A549 (cell line): ENCODE results near the gene SF3A2. TPM values are rescaled to one million over a fixed set of nuclear protein-coding genes. Genes with fewer than 3 reads are reported as not detected.
A peak's percentile ranks its signal among the peaks of the same experiment; 100 is the strongest.

Experiments
- ATAC-seq, 2 experiments: fragments of 200-7000 bp in 1 of 2; fragments of >200 bp in 1 of 2; cut with Nextera tagmentation in 1 of 2; cut with Tn5 transposase in 1 of 2; 3 replicates each; pipeline versions ENCODE4 v1.8.0 to v1.9.1; 2018 to 2020; ENCODE audit warnings: mild to moderate bottlenecking in 1 of 2, moderate library complexity in 1 of 2
- CTCF ChIA-PET: fragments of 300-600 bp; sonication (Branson Sonifier 250); formaldehyde crosslinking; extraction: SDS; loops from one replicate; lab custom pipeline; 2021; ENCODE audit warnings: antibody characterized with exemption, inconsistent platforms; lab: Yijun Ruan, JAX
- POLR2A ChIA-PET: fragments of 350-600 bp; formaldehyde crosslinking; extraction: SDS; loops from one replicate; lab custom pipeline; 2021; ENCODE audit warnings: antibody characterized with exemption, inconsistent platforms; lab: Yijun Ruan, JAX
- DNase-seq, 2 experiments: peaks; one replicate each; pipeline versions ENCODE4 v3.0.0 to v3.0.0-alpha.2; 2011 to 2016; ENCODE audit warnings: low read depth in 1 of 2, low spot score in 1 of 2
- FAIRE-seq: peaks from 2 replicates; lab custom pipeline; 2011; peaks lifted over from hg19 to GRCh38; lab: Jason Lieb, UNC
- H3K27ac ChIP-seq, 2 experiments: fragments of >200 bp; sonication (Bioruptor Twin); formaldehyde crosslinking; 3 replicates each; pipeline ENCODE4 v1.5.1; 2016 to 2017
- H3K4me1 ChIP-seq: fragments of >200 bp; sonication (Bioruptor Twin); formaldehyde crosslinking; 3 replicates; pipeline ENCODE4 v1.6.1; 2016
- H3K4me2 ChIP-seq: fragments of >200 bp; sonication (Bioruptor Twin); formaldehyde crosslinking; 3 replicates; pipeline ENCODE4 v1.6.1; 2016
- H3K4me3 ChIP-seq: fragments of >200 bp; sonication (Bioruptor Twin); formaldehyde crosslinking; 3 replicates; pipeline ENCODE4 v1.5.1; 2016
- H3K9me3 ChIP-seq: fragments of >200 bp; sonication (Bioruptor Twin); formaldehyde crosslinking; 3 replicates; pipeline ENCODE4 v1.6.1; 2016
- CEBPB ChIP-seq, 2 experiments: fragments of >200 bp in 1 of 2; sonication (Bioruptor Twin) in 1 of 2; formaldehyde crosslinking in 1 of 2; IDR thresholded peaks; 2 replicates each; pipeline ENCODE4 v1.6.1; 2012 to 2016
- CHD4 ChIP-seq: fragments of 200-600 bp; sonication (generic); IDR thresholded peaks from 2 replicates; pipeline ENCODE4 v1.6.1; 2016; ENCODE audit warnings: antibody characterized with exemption, mild to moderate bottlenecking, borderline replicate concordance
- EHMT2 ChIP-seq: fragments of 200-600 bp; sonication (generic); IDR thresholded peaks from 2 replicates; pipeline ENCODE4 v1.6.1; 2016; ENCODE audit warnings: antibody characterized with exemption, low read depth, mild to moderate bottlenecking, moderate library complexity
- EP300 ChIP-seq, 2 experiments: fragments of >200 bp; sonication (Bioruptor Twin); formaldehyde crosslinking; IDR thresholded peaks; 2 replicates in 1 of 2; 3 replicates in 1 of 2; pipeline ENCODE4 v1.6.1; 2016 to 2017
- FOSL2 ChIP-seq, 2 experiments: fragments of 450-650 bp in 1 of 2; fragments of >200 bp in 1 of 2; sonication (Bioruptor Twin) in 1 of 2; formaldehyde crosslinking; IDR thresholded peaks; 2 replicates each; pipeline versions ENCODE4 v1.5.0 to v1.6.1; 2016 to 2020; ENCODE audit warnings: mild to moderate bottlenecking in 1 of 2, moderate library complexity in 1 of 2
- FOXS1 ChIP-seq: fragments of 250-450 bp; sonication (Bioruptor Pico); IDR thresholded peaks from 2 replicates; pipeline ENCODE4 v1.5.0; 2020; ENCODE audit warnings: mild to moderate bottlenecking, moderate library complexity
- HOXB13 ChIP-seq: fragments of 250-450 bp; sonication (Bioruptor Pico); IDR thresholded peaks from 2 replicates; pipeline ENCODE4 v1.5.0; 2020; ENCODE audit warnings: low read depth, mild to moderate bottlenecking, moderate library complexity
- HOXB5 ChIP-seq: fragments of 250-450 bp; sonication (Bioruptor Pico); IDR thresholded peaks from 2 replicates; pipeline ENCODE4 v1.5.0; 2020; ENCODE audit warnings: mild to moderate bottlenecking, moderate library complexity
- KDM1A ChIP-seq: fragments of 200-600 bp; sonication (generic); IDR thresholded peaks from 2 replicates; pipeline ENCODE4 v1.6.1; 2016; ENCODE audit warnings: low read depth, mild to moderate bottlenecking
- MAZ ChIP-seq: fragments of 150-350 bp; IDR thresholded peaks from 2 replicates; pipeline ENCODE4 v1.6.1; 2014; ENCODE audit warnings: antibody characterized with exemption, low read depth, low read length, borderline replicate concordance
- NPAS2 ChIP-seq: fragments of 250-450 bp; sonication (Bioruptor Pico); IDR thresholded peaks from 2 replicates; pipeline ENCODE4 v1.8.0; 2022; ENCODE audit warnings: mild to moderate bottlenecking, moderate library complexity, borderline replicate concordance
- NR3C1 ChIP-seq: fragments of >200 bp; sonication (Bioruptor Twin); formaldehyde crosslinking; IDR thresholded peaks from 3 replicates; pipeline ENCODE4 v1.6.1; 2017
- PHF8 ChIP-seq: fragments of 200-600 bp; sonication (generic); IDR thresholded peaks from 2 replicates; pipeline ENCODE4 v1.6.1; 2016; ENCODE audit warnings: low read depth, mild to moderate bottlenecking, antibody characterized with exemption, moderate library complexity, borderline replicate concordance
- POLR2AphosphoS2 ChIP-seq: conservative IDR thresholded peaks from 2 replicates; pipeline ENCODE4 v1.6.1; 2012; ENCODE audit warnings: low read length, improper control_type of control experiment, inconsistent platforms
- SMC3 ChIP-seq: fragments of >200 bp; sonication (Bioruptor Twin); formaldehyde crosslinking; IDR thresholded peaks from 3 replicates; pipeline ENCODE4 v1.6.1; 2018; ENCODE audit warnings: inconsistent platforms
- TP53 ChIP-seq: fragments of 250-450 bp; sonication (Bioruptor Pico); IDR thresholded peaks from 2 replicates; pipeline ENCODE4 v1.5.0; 2021; ENCODE audit warnings: mild to moderate bottlenecking, moderate library complexity
- ZNF302 ChIP-seq: fragments of 250-450 bp; sonication (Bioruptor Pico); IDR thresholded peaks from 2 replicates; pipeline ENCODE4 v1.9.0; 2021; ENCODE audit warnings: inconsistent platforms, mild to moderate bottlenecking, moderate library complexity
- WGBS: methylation state at CpG from one replicate; pipeline ENCODE4 v1.1.6; 2017; ENCODE audit errors: missing lambda C conversion rate; 5-methylcytosine and 5-hydroxymethylcytosine counted together
- polyA plus RNA-seq, 4 experiments: library from polyadenylated mRNA; depleted of rRNA in 3 of 4; stranded (reverse); fragments of >200 nt; fragmentation: RNase III in 1 of 4; extraction: RNeasy Plus Mini Kit Qiagen cat#74134 plus additional on column Dnase treatment in 1 of 4; gene quantifications; 2 replicates in 3 of 4; 3 replicates in 1 of 4; pipeline ENCODE4 v1.2.3, GENCODE V29; 2011 to 2017
- TF ChIP-seq, protein P1 (sequence below): fragments of 250-450 bp; sonication (Bioruptor Pico); IDR thresholded peaks from 2 replicates; pipeline ENCODE4 v1.5.0; 2020; ENCODE audit warnings: low read depth, mild to moderate bottlenecking, moderate library complexity
- TF ChIP-seq, protein P2 (sequence below): fragments of >200 bp; sonication (Bioruptor Twin); formaldehyde crosslinking; IDR thresholded peaks from 3 replicates; pipeline ENCODE4 v1.5.1; 2016
- TF ChIP-seq, protein P3 (sequence below): IDR thresholded peaks from 2 replicates; pipeline ENCODE4 v1.6.1; 2012; ENCODE audit warnings: low read depth, borderline replicate concordance

Gene SF3A2
- polyA plus RNA-seq, 2 of the 4 experiments (the other 2 are of a cell fraction), result 11.9 to 68.2 TPM

DNA sequence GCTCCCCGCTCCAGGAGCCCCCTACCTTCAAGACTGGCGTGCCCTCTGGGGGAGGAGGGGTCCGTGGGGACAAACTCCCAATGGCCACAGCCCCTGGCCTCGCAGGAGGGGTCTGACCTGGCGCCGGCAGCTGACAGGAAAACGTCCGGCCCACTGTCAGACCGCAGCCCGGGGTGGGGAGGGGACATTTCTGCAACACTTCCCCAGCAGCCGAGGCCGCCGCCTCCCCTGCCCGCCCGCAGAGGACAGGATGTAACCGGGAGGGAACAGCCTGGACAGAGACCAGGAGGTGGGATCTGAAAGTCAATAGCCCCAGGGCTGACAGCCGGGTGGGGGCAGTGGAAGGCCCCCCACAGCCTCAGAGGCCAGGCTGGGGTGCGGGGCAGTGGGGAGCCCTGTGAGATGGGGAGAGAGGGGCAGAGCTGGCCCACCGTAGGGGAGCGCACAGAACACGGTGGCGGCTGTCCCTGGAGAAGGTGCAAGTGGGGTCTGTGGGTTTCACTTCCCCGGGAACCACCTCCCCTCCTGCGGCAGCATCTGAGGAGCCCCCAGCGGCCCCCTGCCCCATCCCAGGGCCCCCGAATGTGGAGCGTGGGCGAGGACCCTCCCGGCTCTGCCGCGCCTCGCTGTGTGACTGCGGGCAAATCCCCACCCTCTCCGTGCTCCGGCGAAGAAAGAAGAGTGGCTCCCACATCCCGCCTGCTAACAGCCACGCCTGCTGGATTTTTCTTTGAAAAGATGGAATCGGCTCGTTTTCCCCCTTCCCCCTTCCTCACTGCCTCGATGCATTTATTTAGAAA, 45.6 kb downstream of the SF3A2 start, which contains the start of gene PEAK3:
Gene PEAK3 (minus strand): TSS at position 114 of the 800 bp plus-strand sequence. CDS start 1,244 bp downstream, outside the sequence.
- no peak for FAIRE-seq
- 0 out of 6 replicates have a peak, but pooled peaks of 1 of the 2 experiments have one; percentile 17 for ATAC-seq
- ChIA-PET POLR2A (no interaction called here), CTCF (interaction anchor here (1.2 to 1.9 kb wide), 4 partner anchors 9 to 355 kb away, joined by 3 to 7 read pairs (median 4); no protein-coding TSS in a partner anchor)
- Histone ChIP-seq H3K4me2 (no peak within 1 kb of the TSS), H3K9me3 (no peaks in the 10 kb centered on the region), H3K4me1 (no peaks in the 10 kb centered on the region), H3K4me3 (no peak within 1 kb of the TSS), H3K27ac (no peak within 1 kb of the TSS)
- no peak for DNase-seq
- TF ChIP-seq MAZ (no peak), TP53 (no peak), HOXB5 (no peak), CEBPB (IDR thresholded peaks at IDR 0.05) (no peak), HOXB13 (CRISPR knock-in tag) (no peak), ZNF302 (no peak), EP300 (IDR thresholded peaks at IDR 0.05) (no peak), NR3C1 (no peak), POLR2AphosphoS2 (no peak), CHD4 (no peak)
- 75% methylated on average over 14 of the region's 41 CpGs for WGBS

DNA sequence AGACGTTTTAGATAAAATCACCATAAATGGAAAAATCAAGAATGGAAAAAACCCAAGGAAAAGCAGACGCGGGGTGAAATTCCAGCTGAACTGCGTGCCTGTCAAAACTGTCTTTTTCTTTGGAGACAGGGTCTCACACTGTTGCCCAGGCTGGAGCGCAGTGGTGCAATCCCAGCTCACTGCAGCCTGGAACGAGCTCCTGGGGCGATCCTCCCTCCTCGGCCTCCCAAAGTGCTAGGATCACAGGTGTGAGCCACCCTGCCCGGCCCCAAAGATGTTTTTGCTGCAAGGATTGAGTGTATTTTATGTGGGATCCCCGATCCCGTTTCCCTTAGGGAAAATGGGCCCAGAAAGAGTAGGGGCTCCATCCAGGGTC, 46.2 kb downstream of the SF3A2 start:
- Histone ChIP-seq H3K9me3 (no peaks in the 10 kb centered on the region), H3K27ac (no peak overlapping the region), H3K4me2 (no peak overlapping the region), H3K4me1 (no peaks in the 10 kb centered on the region), H3K4me3 (no peak overlapping the region)
- ATAC-seq, result no peak
- no peak for TF ChIP-seq EHMT2
- no peak for TF ChIP-seq SMC3
- TF ChIP-seq, protein P1, sequence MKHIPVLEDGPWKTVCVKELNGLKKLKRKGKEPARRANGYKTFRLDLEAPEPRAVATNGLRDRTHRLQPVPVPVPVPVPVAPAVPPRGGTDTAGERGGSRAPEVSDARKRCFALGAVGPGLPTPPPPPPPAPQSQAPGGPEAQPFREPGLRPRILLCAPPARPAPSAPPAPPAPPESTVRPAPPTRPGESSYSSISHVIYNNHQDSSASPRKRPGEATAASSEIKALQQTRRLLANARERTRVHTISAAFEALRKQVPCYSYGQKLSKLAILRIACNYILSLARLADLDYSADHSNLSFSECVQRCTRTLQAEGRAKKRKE (CRISPR knock-in tag), result no peak
- no peak for TF ChIP-seq FOSL2 (IDR thresholded peaks at IDR 0.05)
- TF ChIP-seq FOSL2 (CRISPR knock-in tag; IDR thresholded peaks at IDR 0.05), result no peak
- TF ChIP-seq PHF8, result no peak
- TF ChIP-seq, protein P2, sequence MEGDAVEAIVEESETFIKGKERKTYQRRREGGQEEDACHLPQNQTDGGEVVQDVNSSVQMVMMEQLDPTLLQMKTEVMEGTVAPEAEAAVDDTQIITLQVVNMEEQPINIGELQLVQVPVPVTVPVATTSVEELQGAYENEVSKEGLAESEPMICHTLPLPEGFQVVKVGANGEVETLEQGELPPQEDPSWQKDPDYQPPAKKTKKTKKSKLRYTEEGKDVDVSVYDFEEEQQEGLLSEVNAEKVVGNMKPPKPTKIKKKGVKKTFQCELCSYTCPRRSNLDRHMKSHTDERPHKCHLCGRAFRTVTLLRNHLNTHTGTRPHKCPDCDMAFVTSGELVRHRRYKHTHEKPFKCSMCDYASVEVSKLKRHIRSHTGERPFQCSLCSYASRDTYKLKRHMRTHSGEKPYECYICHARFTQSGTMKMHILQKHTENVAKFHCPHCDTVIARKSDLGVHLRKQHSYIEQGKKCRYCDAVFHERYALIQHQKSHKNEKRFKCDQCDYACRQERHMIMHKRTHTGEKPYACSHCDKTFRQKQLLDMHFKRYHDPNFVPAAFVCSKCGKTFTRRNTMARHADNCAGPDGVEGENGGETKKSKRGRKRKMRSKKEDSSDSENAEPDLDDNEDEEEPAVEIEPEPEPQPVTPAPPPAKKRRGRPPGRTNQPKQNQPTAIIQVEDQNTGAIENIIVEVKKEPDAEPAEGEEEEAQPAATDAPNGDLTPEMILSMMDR, result no peak
- TF ChIP-seq, protein P3, sequence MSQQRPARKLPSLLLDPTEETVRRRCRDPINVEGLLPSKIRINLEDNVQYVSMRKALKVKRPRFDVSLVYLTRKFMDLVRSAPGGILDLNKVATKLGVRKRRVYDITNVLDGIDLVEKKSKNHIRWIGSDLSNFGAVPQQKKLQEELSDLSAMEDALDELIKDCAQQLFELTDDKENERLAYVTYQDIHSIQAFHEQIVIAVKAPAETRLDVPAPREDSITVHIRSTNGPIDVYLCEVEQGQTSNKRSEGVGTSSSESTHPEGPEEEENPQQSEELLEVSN, result no peak
- TF ChIP-seq FOXS1 (CRISPR knock-in tag), result no peak
- TF ChIP-seq MAZ, result no peak
- TF ChIP-seq NPAS2 (CRISPR knock-in tag), result no peak
- TF ChIP-seq KDM1A, result no peak
- no peak for FAIRE-seq
- WGBS, result 84% methylated on average over 11 of the region's 11 CpGs
- no peak for DNase-seq
- ChIA-PET POLR2A (no interaction called here), CTCF (interaction anchor here (1.2 to 1.9 kb wide), 4 partner anchors 9 to 354 kb away, joined by 3 to 7 read pairs (median 4); no protein-coding TSS in a partner anchor)
